COR-L47 (cell line): Measurements from ENCODE around the gene CFI.

Source experiments
- DNase-seq: peaks from one replicate; lab custom pipeline; 2025; lab: John Stamatoyannopoulos, UW

Gene CFI

GRCh38 chr4:109801895-109802319 is at the start of gene CFI:
TSS of gene CFI (minus strand) at chr4:109801999. CDS start at chr4:109801971, 28 bp downstream.
- DNase-seq, result peak; percentile 6

GRCh38 chr4:109850601-109851000 is 48.8 kb upstream of the CFI start:
- no peak for DNase-seq

GRCh38 chr4:109848501-109848900 is 46.7 kb upstream of the CFI start:
- no peak for DNase-seq

- no peak for DNase-seq
Observed at GRCh38 chr4:109847896-109848442, 46.2 kb upstream of the CFI start, which contains the start of gene LRIT3. TSS of gene LRIT3 (plus strand) at chr4:109848107. CDS start at chr4:109848202, 95 bp downstream.

- DNase-seq, result no peak
Observed at GRCh38 chr4:109846395-109847098, 44.7 kb upstream of the CFI start.

- no peak for DNase-seq
Observed at GRCh38 chr4:109836985-109837384, 35.2 kb upstream of the CFI start.

GRCh38 chr4:109833756-109834155 is 32.0 kb upstream of the CFI start:
- DNase-seq, result no peak

GRCh38 chr4:109827672-109828071 is 25.9 kb upstream of the CFI start, which contains the start of gene RRH:
TSS of gene RRH (plus strand) at chr4:109827972. CDS start at chr4:109828028, 56 bp downstream.
- no peak for DNase-seq

- peak; percentile 1 for DNase-seq
Observed at GRCh38 chr4:109826719-109827118, 24.9 kb upstream of the CFI start.

GRCh38 chr4:109821185-109821584 is 19.4 kb upstream of the CFI start:
- no peak for DNase-seq

- no peak for DNase-seq
Observed at GRCh38 chr4:109820563-109820962, 18.8 kb upstream of the CFI start.

GRCh38 chr4:109818268-109818667 is 16.5 kb upstream of the CFI start:
- no peak for DNase-seq

GRCh38 chr4:109816894-109817293 is 15.1 kb upstream of the CFI start:
- no peak for DNase-seq

GRCh38 chr4:109816082-109816442 is 14.3 kb upstream of the CFI start:
- DNase-seq, result no peak

- peak; percentile 83 for DNase-seq
Observed at GRCh38 chr4:109815151-109816081, 13.6 kb upstream of the CFI start, which contains the start of gene GAR1. TSS of gene GAR1 (plus strand) at chr4:109815762. CDS start at chr4:109816165, 403 bp downstream.

- DNase-seq, result no peak
Observed at GRCh38 chr4:109811707-109812106, 9.9 kb upstream of the CFI start.

- no peak for DNase-seq
Observed at GRCh38 chr4:109810552-109811387, 9.0 kb upstream of the CFI start.

- no peak for DNase-seq
Observed at GRCh38 chr4:109809655-109810054, 7.9 kb upstream of the CFI start.

- peak; percentile 41 for DNase-seq
Observed at GRCh38 chr4:109803924-109804571, 2.2 kb upstream of the CFI start.

- DNase-seq, result no peak
Observed at GRCh38 chr4:109801099-109801789, 555 bp downstream of the CFI start.
